K562 (cell line): ENCODE data around the gene KHSRP. TPM values are rescaled to one million over a fixed set of nuclear protein-coding genes. Genes with fewer than 3 reads are reported as not detected.

Experiments
- CHD4 ChIP-seq: fragments of 200-600 bp; sonication (generic); IDR thresholded peaks from 3 replicates; pipeline ENCODE4 v1.6.1; 2012; ENCODE audit warnings: low read depth, mild to moderate bottlenecking, mixed read lengths, low read length, inconsistent platforms; ENCODE audit not compliant: insufficient read depth, insufficient replicate concordance, poor library complexity, severe bottlenecking
- CREM ChIP-seq: IDR thresholded peaks from 2 replicates; pipeline ENCODE4 v1.6.1; 2014; ENCODE audit warnings: antibody characterized with exemption, low read depth
- FOXA3 ChIP-seq, 2 experiments: fragments of 450-650 bp in 1 of 2; sonication (generic) in 1 of 2; formaldehyde crosslinking; IDR thresholded peaks in 1 of 2; conservative IDR thresholded peaks in 1 of 2; 2 replicates each; pipeline versions ENCODE4 v1.4.0 to v1.8.0; 2020 to 2022; ENCODE audit warnings: mild to moderate bottlenecking in 2 of 2, missing genetic modification reagents in 1 of 2
- HNRNPUL1 ChIP-seq: fragments of 200-400 bp; formaldehyde crosslinking; IDR thresholded peaks from 2 replicates; pipeline ENCODE4 v1.6.1; 2017; ENCODE audit warnings: low read length
- MAX ChIP-seq: sonication (generic); formaldehyde crosslinking; IDR thresholded peaks from 2 replicates; pipeline ENCODE4 v1.9.0; 2022; ENCODE audit warnings: mild to moderate bottlenecking, missing genetic modification reagents
- MIER1 ChIP-seq: fragments of 450-650 bp; IDR thresholded peaks from 2 replicates; pipeline ENCODE4 v1.6.1; 2016; ENCODE audit warnings: antibody characterized with exemption, mild to moderate bottlenecking, low read depth
- RBM15 ChIP-seq: fragments of 200-400 bp; formaldehyde crosslinking; IDR thresholded peaks from 2 replicates; pipeline ENCODE4 v1.6.1; 2018; ENCODE audit warnings: mild to moderate bottlenecking, low read length, moderate library complexity; ENCODE audit not compliant: insufficient read depth
- STAT5B ChIP-seq: fragments of 250-450 bp; sonication (Bioruptor Pico); IDR thresholded peaks from 2 replicates; pipeline ENCODE4 v1.8.0; 2021; ENCODE audit warnings: mild to moderate bottlenecking, inconsistent platforms
- TARDBP ChIP-seq: fragments of 450-650 bp; IDR thresholded peaks from 2 replicates; pipeline ENCODE4 v1.6.1; 2016
- XRCC4 ChIP-seq: IDR thresholded peaks from one replicate; pipeline ENCODE4 v1.6.1; 2011; ENCODE audit not compliant: insufficient read depth, insufficient read length; ENCODE audit errors: extremely low read depth
- ZFP91 ChIP-seq: sonication (generic); formaldehyde crosslinking; IDR thresholded peaks from 2 replicates; pipeline ENCODE4 v1.8.0; 2022; ENCODE audit warnings: mild to moderate bottlenecking, missing genetic modification reagents
- ZNF589 ChIP-seq: fragments of 200-800 bp; sonication (Bioruptor generic); IDR thresholded peaks from 2 replicates; pipeline ENCODE4 v1.6.1; 2016; ENCODE audit warnings: low read depth, missing genetic modification characterization, missing compliant biosample characterization
- ZNF644 ChIP-seq: fragments of 200-800 bp; sonication (Bioruptor generic); IDR thresholded peaks from 2 replicates; pipeline ENCODE4 v1.6.1; 2016; ENCODE audit warnings: low read depth, missing genetic modification characterization, missing compliant biosample characterization
- polyA plus RNA-seq, 8 experiments: library from polyadenylated mRNA; depleted of rRNA in 4 of 8; stranded (reverse) in 5 of 8; unstranded in 3 of 8; fragments of >200 nt; fragmentation: Nextera tagmentation in 2 of 8; fragmentation: Illumina TruSeq in 1 of 8; extraction: Ambion mirVana in 2 of 8; extraction: Trizol in 1 of 8; gene quantifications; 2 replicates each; pipeline versions ENCODE4 v1.2.1 to v1.2.3, GENCODE V29; 2011 to 2014; ENCODE audit warnings: inconsistent platforms in 1 of 8, missing spikeins in 1 of 8
- total RNA-seq, 7 experiments: library from RNA; depleted of rRNA in 6 of 7; stranded (reverse); fragments of >200 nt in 6 of 7; fragmentation: Illumina TruSeq in 2 of 7; extraction: Trizol in 2 of 7; gene quantifications; 2 replicates each; pipeline versions ENCODE4 v1.2.1 to v1.2.3, GENCODE V29; 2011 to 2021; ENCODE audit warnings: low replicate concordance in 1 of 7
- TF ChIP-seq, protein P1 (sequence below): fragments of 200-800 bp; sonication (Bioruptor generic); IDR thresholded peaks from 2 replicates; pipeline ENCODE4 v1.6.1; 2017; ENCODE audit warnings: missing genetic modification characterization, missing compliant biosample characterization
- TF ChIP-seq, protein P2 (sequence below): sonication (generic); formaldehyde crosslinking; IDR thresholded peaks from 2 replicates; pipeline ENCODE4 v1.9.0; 2022; ENCODE audit warnings: mild to moderate bottlenecking, missing genetic modification reagents
- TF ChIP-seq, protein P3 (sequence below): IDR thresholded peaks from 3 replicates; pipeline ENCODE4 v1.6.1; 2011; ENCODE audit warnings: borderline replicate concordance, mild to moderate bottlenecking, moderate library complexity; ENCODE audit not compliant: insufficient read length; ENCODE audit errors: extremely low read depth

The KHSRP gene
- total and polyA plus RNA-seq, 9 of the 15 experiments (the other 6 are each of a cell fraction or from before 2014, with no cell fraction given), result 4.2 to 564 (median 139) TPM

- no peak for TF ChIP-seq XRCC4
- TF ChIP-seq, protein P1, sequence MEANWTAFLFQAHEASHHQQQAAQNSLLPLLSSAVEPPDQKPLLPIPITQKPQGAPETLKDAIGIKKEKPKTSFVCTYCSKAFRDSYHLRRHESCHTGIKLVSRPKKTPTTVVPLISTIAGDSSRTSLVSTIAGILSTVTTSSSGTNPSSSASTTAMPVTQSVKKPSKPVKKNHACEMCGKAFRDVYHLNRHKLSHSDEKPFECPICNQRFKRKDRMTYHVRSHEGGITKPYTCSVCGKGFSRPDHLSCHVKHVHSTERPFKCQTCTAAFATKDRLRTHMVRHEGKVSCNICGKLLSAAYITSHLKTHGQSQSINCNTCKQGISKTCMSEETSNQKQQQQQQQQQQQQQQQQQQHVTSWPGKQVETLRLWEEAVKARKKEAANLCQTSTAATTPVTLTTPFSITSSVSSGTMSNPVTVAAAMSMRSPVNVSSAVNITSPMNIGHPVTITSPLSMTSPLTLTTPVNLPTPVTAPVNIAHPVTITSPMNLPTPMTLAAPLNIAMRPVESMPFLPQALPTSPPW (CRISPR knock-in tag), result no peak
- peak; percentile 80 for TF ChIP-seq CREM
- no peak for TF ChIP-seq ZFP91
- peak; percentile 95 for TF ChIP-seq ZNF589
- no peak for TF ChIP-seq CHD4
- TF ChIP-seq, protein P2, sequence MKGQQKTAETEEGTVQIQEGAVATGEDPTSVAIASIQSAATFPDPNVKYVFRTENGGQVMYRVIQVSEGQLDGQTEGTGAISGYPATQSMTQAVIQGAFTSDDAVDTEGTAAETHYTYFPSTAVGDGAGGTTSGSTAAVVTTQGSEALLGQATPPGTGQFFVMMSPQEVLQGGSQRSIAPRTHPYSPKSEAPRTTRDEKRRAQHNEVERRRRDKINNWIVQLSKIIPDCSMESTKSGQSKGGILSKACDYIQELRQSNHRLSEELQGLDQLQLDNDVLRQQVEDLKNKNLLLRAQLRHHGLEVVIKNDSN (CRISPR knock-in tag), result peak; percentile 94
- TF ChIP-seq, protein P3, sequence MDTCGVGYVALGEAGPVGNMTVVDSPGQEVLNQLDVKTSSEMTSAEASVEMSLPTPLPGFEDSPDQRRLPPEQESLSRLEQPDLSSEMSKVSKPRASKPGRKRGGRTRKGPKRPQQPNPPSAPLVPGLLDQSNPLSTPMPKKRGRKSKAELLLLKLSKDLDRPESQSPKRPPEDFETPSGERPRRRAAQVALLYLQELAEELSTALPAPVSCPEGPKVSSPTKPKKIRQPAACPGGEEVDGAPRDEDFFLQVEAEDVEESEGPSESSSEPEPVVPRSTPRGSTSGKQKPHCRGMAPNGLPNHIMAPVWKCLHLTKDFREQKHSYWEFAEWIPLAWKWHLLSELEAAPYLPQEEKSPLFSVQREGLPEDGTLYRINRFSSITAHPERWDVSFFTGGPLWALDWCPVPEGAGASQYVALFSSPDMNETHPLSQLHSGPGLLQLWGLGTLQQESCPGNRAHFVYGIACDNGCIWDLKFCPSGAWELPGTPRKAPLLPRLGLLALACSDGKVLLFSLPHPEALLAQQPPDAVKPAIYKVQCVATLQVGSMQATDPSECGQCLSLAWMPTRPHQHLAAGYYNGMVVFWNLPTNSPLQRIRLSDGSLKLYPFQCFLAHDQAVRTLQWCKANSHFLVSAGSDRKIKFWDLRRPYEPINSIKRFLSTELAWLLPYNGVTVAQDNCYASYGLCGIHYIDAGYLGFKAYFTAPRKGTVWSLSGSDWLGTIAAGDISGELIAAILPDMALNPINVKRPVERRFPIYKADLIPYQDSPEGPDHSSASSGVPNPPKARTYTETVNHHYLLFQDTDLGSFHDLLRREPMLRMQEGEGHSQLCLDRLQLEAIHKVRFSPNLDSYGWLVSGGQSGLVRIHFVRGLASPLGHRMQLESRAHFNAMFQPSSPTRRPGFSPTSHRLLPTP, result no peak
- TF ChIP-seq MIER1, result no peak
- no peak for TF ChIP-seq RBM15
- peak; percentile 100 for TF ChIP-seq MAX (CRISPR knock-in tag)
- peak in 1 of 2 experiments; percentile 90; a peak in 2 of 4 replicates for TF ChIP-seq FOXA3 (CRISPR knock-in tag; conservative IDR thresholded peaks at IDR 0.05 in 1 of 2, IDR thresholded peaks at IDR 0.05 in 1 of 2)
- TF ChIP-seq HNRNPUL1, result no peak
- peak; percentile 74; the same call in 1 of the 2 replicates for TF ChIP-seq ZNF644 (tag)
- no peak for TF ChIP-seq TARDBP
- TF ChIP-seq STAT5B, result no peak
Measured at GRCh38 chr19:6424939-6425731, 524 bp upstream of the KHSRP start (continued).
